ENCODE measurements around the gene CD151. TPM values are rescaled to one million over a fixed set of nuclear protein-coding genes. Genes with fewer than 3 reads are reported as not detected.

Gene CD151
- total RNA-seq, 2 experiments from 2014 or later: 23.1 to 54.9 TPM

- CTCF ChIA-PET: interaction anchor here (1.2 to 2.3 kb wide), 2 partner anchors 14 to 226 kb away, joined by 3 to 9 read pairs; no protein-coding TSS in a partner anchor
Measured at GRCh38 chr11:824942-825341, 7.8 kb upstream of the CD151 start.

GRCh38 chr11:825366-826226 lies 7.2 kb upstream of the CD151 start:
- no peak for DNase-seq
- CTCF ChIA-PET: interaction anchor here (0.7 to 2.3 kb wide), 3 partner anchors 13 to 225 kb away, joined by 3 to 9 read pairs (median 3); no protein-coding TSS in a partner anchor
- Mint-ChIP-seq H3K36me3 (no peaks in the 10 kb centered on the region), H3K9me3 (ENCODE audit: low read depth) (no peaks in the 10 kb centered on the region), H3K4me3 (no peak overlapping the region), H3K27ac (no peak overlapping the region), H3K4me1 (peaks cover 30% of the 10 kb centered on the region), H3K27me3 (peaks cover 27% of the 10 kb centered on the region)
- no peak for ATAC-seq

More at GRCh38 chr11:824942-825341, 7.8 kb upstream of the CD151 start:
- no peak for ATAC-seq
- Mint-ChIP-seq H3K4me3 (no peak overlapping the region), H3K27me3 (peaks cover 22% of the 10 kb centered on the region), H3K27ac (no peak overlapping the region), H3K36me3 (no peaks in the 10 kb centered on the region), H3K9me3 (ENCODE audit: low read depth) (no peaks in the 10 kb centered on the region), H3K4me1 (peaks cover 29% of the 10 kb centered on the region)
- DNase-seq: no peak

- H3K27ac Mint-ChIP-seq: peak overlapping the region; percentile 71
Measured at GRCh38 chr11:826227-826621, 6.5 kb upstream of the CD151 start.

GRCh38 chr11:826836-827145 lies 6.0 kb upstream of the CD151 start:
- ATAC-seq: no peak
- Mint-ChIP-seq H3K36me3 (no peaks in the 10 kb centered on the region), H3K9me3 (ENCODE audit: low read depth) (no peaks in the 10 kb centered on the region), H3K4me1 (peaks cover 30% of the 10 kb centered on the region), H3K27ac (peak overlapping the region; percentile 71), H3K27me3 (peaks cover 36% of the 10 kb centered on the region), H3K4me3 (peak overlapping the region; percentile 66)
- CTCF ChIA-PET: no interaction called here
- no peak for DNase-seq

More at GRCh38 chr11:826227-826621, 6.5 kb upstream of the CD151 start:
- CTCF ChIA-PET: interaction anchor here (0.7 to 2.3 kb wide), 3 partner anchors 13 to 225 kb away, joined by 3 to 9 read pairs (median 3); no protein-coding TSS in a partner anchor
- peaks cover 30% of the 10 kb centered on the region for H3K27me3 Mint-ChIP-seq
- no peaks in the 10 kb centered on the region for H3K36me3 Mint-ChIP-seq
- H3K9me3 Mint-ChIP-seq (ENCODE audit: low read depth): no peaks in the 10 kb centered on the region
- H3K4me3 Mint-ChIP-seq: peak overlapping the region; percentile 66
- peaks cover 27% of the 10 kb centered on the region for H3K4me1 Mint-ChIP-seq
- ATAC-seq (no peak), DNase-seq (no peak)

- no peaks in the 10 kb centered on the region for H3K9me3 Mint-ChIP-seq (ENCODE audit: low read depth)
- H3K27me3 Mint-ChIP-seq: peaks cover 41% of the 10 kb centered on the region
- peaks cover 30% of the 10 kb centered on the region for H3K4me1 Mint-ChIP-seq
- peak overlapping the region; percentile 28 for H3K27ac Mint-ChIP-seq
- CTCF ChIA-PET: interaction anchor here (1.1 to 1.9 kb wide), 2 partner anchors 8 to 11 kb away, joined by 3 to 5 read pairs; partner anchors contain the start of gene PNPLA2
- DNase-seq (peak; percentile 71), ATAC-seq (peak; percentile 44)
- H3K36me3 Mint-ChIP-seq: no peaks in the 10 kb centered on the region
- H3K4me3 Mint-ChIP-seq: peak overlapping the region; percentile 66
Measured at GRCh38 chr11:827146-827896, 5.4 kb upstream of the CD151 start.

- Mint-ChIP-seq H3K27me3 (peaks cover 42% of the 10 kb centered on the region), H3K4me3 (peak within 1 kb of the TSS; percentile 66), H3K36me3 (no peaks in the 10 kb centered on the region), H3K9me3 (ENCODE audit: low read depth) (no peaks in the 10 kb centered on the region), H3K27ac (peak within 1 kb of the TSS; percentile 71), H3K4me1 (peaks cover 31% of the 10 kb centered on the region)
- no peak for ATAC-seq
- CTCF ChIA-PET: interaction anchor here (1.1 to 1.9 kb wide), 3 partner anchors 9 to 18 kb away, joined by 3 to 5 read pairs (median 3); partner anchors contain the start of genes PNPLA2 and RPLP2
- DNase-seq: no peak
Measured at GRCh38 chr11:827897-828192, 4.9 kb upstream of the CD151 start, which contains the start of gene CRACR2B. Gene CRACR2B (plus strand): TSS chr11:827919. CDS start chr11:828608, 689 bp downstream.

GRCh38 chr11:828506-829175 lies 4.1 kb upstream of the CD151 start:
- Mint-ChIP-seq H3K27ac (no peak overlapping the region), H3K9me3 (ENCODE audit: low read depth) (no peaks in the 10 kb centered on the region), H3K4me1 (peaks cover 32% of the 10 kb centered on the region), H3K4me3 (no peak overlapping the region), H3K27me3 (peaks cover 42% of the 10 kb centered on the region), H3K36me3 (no peaks in the 10 kb centered on the region)
- ATAC-seq: no peak
- no peak for DNase-seq
- CTCF ChIA-PET: interaction anchor here (0.5 to 1.9 kb wide), 3 partner anchors 10 to 157 kb away, joined by 3 to 5 read pairs (median 3); partner anchors contain the start of genes PNPLA2 and RPLP2

GRCh38 chr11:829176-829846 lies 3.4 kb upstream of the CD151 start:
- Mint-ChIP-seq H3K9me3 (ENCODE audit: low read depth) (no peaks in the 10 kb centered on the region), H3K27ac (no peak overlapping the region), H3K36me3 (no peaks in the 10 kb centered on the region), H3K4me1 (peaks cover 39% of the 10 kb centered on the region), H3K4me3 (no peak overlapping the region), H3K27me3 (peaks cover 42% of the 10 kb centered on the region)
- DNase-seq: no peak
- no peak for ATAC-seq
- CTCF ChIA-PET: interaction anchor here (0.5 to 1.9 kb wide), 4 partner anchors 9 to 157 kb away, joined by 3 to 5 read pairs (median 3); partner anchors contain the start of genes PNPLA2 and RPLP2

- no peaks in the 10 kb centered on the region for H3K36me3 Mint-ChIP-seq
- CTCF ChIA-PET: interaction anchor here (0.9 to 2.3 kb wide), 4 partner anchors 9 to 21 kb away, joined by 3 to 6 read pairs (median 5); no protein-coding TSS in a partner anchor
- no peak overlapping the region for H3K27ac Mint-ChIP-seq
- ATAC-seq (peak; percentile 4), DNase-seq (no peak)
- H3K4me1 Mint-ChIP-seq: peaks cover 39% of the 10 kb centered on the region
- peak overlapping the region; percentile 13 for H3K4me3 Mint-ChIP-seq
- H3K27me3 Mint-ChIP-seq: peaks cover 42% of the 10 kb centered on the region
- no peaks in the 10 kb centered on the region for H3K9me3 Mint-ChIP-seq (ENCODE audit: low read depth)
Measured at GRCh38 chr11:829847-830294, 2.9 kb upstream of the CD151 start.

- Mint-ChIP-seq H3K4me1 (peaks cover 39% of the 10 kb centered on the region), H3K4me3 (peak overlapping the region; percentile 13), H3K27ac (no peak overlapping the region), H3K9me3 (ENCODE audit: low read depth) (no peaks in the 10 kb centered on the region), H3K27me3 (peaks cover 42% of the 10 kb centered on the region), H3K36me3 (no peaks in the 10 kb centered on the region)
- DNase-seq (peak; percentile 82), ATAC-seq (peak; percentile 62)
- CTCF ChIA-PET: interaction anchor here (0.5 to 2.3 kb wide), 5 partner anchors 10 to 476 kb away, joined by 3 to 6 read pairs (median 4); no protein-coding TSS in a partner anchor
Measured at GRCh38 chr11:830295-831117, 2.2 kb upstream of the CD151 start.

GRCh38 chr11:831118-831864 lies 1.5 kb upstream of the CD151 start:
- CTCF ChIA-PET: interaction anchor here (0.5 to 2.3 kb wide), 5 partner anchors 12 to 477 kb away, joined by 3 to 6 read pairs (median 4); partner anchors contain the start of gene PIDD1

More at GRCh38 chr11:831118-831864, 1.5 kb upstream of the CD151 start:
- H3K27me3 Mint-ChIP-seq: peaks cover 42% of the 10 kb centered on the region
- H3K4me3 Mint-ChIP-seq: no peak overlapping the region
- H3K27ac Mint-ChIP-seq: no peak overlapping the region
- H3K9me3 Mint-ChIP-seq (ENCODE audit: low read depth): no peaks in the 10 kb centered on the region
- H3K36me3 Mint-ChIP-seq: no peaks in the 10 kb centered on the region
- ATAC-seq: no peak
- DNase-seq: no peak
- peaks cover 38% of the 10 kb centered on the region for H3K4me1 Mint-ChIP-seq
